Activated CD4-positive, alpha-beta T cell treated with anti-CD3 and anti-CD28 coated beads for 48 hours (primary cell): ENCODE data around the gene CKS2.

ENCODE experiments used
- DNase-seq: peaks from one replicate; pipeline ENCODE4 v3.0.0-alpha.2; 2020

Gene CKS2

DNA sequence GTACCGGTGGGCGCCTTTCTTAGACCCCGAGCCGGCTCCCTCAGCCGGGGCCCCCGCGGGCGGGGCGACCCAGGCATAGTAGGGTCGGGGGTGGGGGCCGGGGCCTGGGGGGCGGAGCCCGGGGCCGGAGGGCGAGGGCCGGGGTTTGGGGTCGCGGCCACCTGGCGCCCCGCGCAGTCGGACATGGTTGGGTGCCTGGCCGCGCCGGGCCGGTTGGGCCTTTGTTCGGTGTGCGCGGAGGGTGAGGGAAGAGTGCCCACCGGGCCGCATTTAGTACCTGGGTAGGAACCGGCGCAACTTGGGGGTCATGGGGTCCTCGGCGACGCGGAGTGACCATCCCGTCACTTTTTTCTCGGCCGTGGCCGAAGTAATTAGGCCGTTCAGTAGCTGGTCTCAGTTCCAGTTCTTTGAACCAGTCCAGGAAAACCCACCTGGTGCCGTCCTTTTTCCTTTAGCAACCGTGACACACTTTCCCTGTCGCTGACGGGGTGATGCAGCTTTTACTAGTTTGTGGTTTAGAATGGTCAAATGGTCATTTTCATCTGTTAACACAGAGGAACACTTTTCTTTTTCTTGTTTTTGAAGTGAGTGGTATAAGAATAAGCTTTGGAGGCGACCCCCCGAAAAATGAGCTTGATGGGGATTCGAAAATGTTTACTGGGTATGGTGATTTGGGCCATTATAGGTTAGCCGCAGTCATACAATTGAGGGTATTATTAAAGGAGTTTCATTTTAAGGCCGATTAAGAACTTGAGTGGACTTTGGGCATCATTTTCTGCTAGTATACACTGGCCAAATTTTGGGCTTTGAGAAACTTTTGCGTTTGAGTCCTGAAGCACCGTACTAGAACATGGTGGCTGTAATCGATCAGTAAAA, 589 bp downstream of the CKS2 start:
- DNase-seq: peak; percentile 28

DNA sequence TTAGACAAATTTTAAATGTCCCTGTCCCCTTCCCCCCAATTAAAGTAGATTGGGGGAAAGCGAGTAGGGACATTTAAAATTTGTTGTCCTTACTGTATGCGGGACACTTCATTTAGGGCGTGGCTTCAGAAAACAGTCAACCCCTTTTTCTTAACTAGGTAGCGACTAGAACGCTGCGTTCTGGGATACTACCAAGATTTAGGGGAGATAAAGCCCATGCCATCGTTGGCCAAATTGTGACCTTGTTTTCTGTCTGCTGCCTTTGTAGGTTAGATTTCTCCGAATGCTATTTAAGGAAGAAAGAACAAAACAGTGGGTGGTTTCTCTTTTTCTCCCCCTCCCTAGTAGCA, 1.2 kb downstream of the CKS2 start:
- no peak for DNase-seq

DNA sequence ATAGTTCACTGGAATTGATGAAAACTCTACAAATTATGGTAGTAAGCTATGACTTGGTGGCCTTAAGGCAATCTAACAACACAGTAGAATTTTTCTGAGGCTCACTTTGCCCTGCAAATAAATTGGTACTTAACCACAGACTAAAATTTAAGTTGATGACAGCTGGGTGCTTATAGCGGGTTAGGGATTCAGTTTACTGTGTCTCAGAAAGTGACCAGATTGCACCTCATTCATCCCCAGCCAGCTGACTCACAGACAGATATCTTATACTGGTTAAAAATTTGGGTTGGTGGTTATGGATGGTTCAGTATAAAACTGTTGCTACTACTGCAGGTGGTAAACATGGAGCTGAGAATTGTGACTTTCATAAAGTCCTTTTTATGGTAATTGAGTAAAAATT, 2.8 kb downstream of the CKS2 start:
- DNase-seq: no peak

DNA sequence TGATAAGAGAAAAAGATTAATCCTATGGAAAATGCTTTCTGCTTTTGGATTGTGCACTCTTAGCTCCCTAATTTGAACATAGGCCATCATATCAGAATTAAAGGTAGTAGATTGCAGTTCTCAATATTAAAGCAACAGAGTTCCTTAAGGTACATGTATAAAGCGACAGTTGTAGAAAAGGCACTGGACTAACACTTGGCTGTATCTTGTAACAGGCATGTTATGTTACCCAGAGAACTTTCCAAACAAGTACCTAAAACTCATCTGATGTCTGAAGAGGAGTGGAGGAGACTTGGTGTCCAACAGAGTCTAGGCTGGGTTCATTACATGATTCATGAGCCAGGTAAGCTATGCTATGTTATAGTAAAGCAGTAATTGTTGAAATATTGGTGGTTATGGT, 4.0 kb downstream of the CKS2 start:
- no peak for DNase-seq

DNA sequence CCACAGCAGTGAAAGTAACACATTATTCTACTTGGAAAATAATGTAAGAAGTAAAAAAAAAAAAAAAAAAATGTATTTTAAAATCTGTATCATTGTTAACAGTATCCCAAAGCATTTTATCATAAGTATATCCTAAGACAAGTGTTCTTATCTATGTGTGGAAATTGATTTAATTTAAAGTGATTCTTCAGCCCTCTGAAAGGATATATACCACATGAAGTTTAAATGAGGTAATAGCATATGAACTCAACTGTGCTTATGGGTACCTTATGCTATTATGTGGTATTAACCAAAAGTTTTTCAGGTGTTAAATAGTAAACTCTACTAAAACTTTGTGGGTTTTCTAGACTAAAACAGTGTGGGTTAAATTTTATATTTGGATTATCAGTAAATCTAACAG, 4.5 kb downstream of the CKS2 start:
- DNase-seq: no peak

DNA sequence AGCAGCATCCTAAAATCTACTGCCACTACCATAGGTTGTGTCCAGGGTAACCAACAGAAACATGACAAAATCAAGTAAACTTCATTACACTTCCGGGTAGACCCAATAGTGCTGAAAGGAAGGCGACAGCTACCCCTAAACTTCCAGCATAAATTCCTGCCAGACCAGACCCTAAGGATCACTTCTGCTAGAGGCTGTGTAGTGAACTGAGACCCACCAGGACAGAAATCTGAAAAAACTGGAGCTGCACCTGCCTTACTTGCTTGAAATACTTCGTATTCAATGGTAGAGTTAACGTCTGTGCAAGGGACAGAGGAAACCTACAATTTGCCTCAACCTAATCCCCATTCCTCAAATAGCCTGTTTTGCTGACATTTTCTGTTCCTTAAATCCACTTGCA, 6.3 kb downstream of the CKS2 start:
- no peak for DNase-seq

DNA sequence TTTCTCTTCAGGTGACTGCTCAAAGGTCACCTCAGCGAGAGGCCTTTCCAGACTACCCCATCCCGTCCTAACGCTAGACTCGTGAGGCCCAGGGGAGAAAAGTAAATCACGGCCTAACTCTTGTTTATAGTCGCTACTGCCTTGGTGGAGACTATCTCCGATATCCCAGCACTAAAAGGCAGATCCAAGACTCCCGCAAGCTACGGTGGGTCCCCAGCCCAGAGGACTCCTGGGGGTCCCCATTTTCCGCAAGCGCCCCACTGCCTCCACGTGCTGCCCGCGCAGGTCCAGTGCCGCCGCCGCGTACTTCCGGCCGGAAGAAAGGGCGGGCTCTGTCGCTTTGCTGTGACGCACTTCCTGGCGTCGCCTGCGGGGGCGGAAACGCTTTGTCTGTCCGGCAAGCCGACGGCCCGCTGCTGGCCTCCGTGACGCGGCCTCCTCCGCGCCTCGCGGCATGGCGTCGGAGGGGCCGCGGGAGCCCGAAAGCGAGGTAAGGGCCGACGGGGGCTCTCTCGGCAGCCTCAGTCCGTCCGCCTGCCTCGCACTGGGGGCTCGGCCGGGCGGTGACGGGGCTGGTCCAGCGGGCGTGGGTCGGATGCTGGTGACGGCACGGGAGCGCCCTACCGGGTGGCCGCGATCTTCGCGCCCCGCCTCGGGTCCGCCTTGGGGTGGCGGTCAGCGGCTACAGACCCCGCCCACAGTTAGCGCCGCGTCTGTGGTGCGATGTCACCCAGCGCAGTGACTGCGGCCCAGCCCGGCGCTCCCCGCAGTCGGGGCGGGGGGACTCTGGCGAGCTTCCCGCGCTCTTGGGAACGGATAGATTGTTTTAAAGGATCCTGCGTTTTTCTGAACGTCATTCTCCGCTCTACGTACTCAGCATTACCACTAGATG, 7.4 kb downstream of the CKS2 start, which contains the start of gene SECISBP2:
Gene SECISBP2, plus strand, starts transcription at position 378 of the 892 bp plus-strand sequence. Its CDS starts 77 bp downstream, at position 455.
- DNase-seq: peak; percentile 97

DNA sequence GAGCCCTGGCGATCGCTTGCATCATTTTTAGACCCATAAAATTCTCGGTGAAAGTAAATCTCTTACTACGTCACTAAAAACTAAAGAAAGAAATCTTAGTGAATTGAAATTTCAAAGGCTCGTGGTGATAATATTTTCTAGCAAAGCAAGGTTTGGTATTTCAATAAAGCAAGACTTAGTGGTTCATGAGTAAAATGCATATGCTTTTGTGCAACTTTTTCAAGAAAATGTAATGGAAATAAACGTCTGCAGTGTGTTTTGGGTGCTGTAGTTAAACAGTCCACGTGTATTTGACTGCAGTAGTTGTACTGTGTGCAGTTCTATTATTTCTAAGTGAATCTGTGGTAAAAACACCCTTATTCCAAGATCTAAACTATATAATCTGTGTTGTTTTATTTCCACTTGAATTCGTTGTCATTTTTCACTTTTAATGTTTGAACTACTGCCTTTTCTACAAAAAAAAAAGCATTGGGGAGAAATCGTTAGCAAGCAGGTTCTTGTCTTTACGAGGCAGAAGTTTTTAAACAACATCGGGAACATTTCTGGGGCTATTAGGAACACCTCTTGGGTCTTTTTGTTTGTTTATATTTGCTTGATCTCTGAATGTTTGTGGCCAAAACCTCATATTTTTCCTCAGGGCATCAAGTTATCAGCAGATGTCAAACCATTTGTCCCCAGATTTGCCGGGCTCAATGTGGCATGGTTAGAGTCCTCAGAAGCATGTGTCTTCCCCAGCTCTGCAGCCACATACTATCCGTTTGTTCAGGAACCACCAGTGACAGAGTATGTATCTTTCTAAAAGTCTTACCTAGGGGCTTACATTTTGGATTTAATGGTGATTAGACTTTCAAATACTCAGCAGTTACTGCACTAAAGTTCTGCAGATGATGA, 8.3 kb downstream of the CKS2 start:
- DNase-seq: no peak

DNA sequence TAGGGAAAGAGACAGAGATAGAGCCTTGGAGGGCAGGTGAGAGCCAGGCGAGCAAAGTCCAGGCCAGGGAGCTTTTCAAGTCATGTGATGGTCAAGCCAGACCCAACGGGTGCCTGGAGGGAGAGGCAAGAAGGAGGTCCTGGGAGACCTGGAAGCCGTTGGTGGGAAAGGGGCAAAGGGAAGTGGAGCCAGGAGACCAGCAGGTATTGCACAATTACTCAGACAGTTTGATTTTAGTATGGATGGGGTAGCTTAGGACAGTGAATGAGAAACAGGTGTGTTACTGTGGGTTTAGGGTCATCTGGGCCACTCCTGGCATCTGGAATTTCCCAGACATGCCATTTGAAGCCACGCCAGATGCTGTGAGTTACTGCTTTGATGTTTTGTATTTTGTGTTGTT, 12.4 kb downstream of the CKS2 start:
- DNase-seq: no peak

DNA sequence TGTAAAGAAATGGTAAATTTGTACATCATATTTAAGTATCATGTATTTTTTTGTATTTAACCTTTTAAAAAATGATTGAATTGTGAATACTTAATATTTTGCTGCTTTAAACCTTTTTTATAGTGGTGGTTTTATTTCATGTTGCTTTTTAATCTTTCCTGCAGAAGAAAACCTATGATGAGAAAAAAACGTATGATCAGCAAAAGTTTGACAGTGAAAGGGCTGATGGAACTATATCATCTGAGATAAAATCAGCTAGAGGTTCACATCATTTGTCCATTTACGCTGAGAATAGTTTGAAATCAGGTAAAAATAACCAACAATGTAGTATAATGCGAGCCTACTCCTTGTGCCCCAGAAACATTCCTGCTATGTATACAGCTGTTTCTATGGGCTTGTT, 14.7 kb downstream of the CKS2 start:
- DNase-seq: no peak

DNA sequence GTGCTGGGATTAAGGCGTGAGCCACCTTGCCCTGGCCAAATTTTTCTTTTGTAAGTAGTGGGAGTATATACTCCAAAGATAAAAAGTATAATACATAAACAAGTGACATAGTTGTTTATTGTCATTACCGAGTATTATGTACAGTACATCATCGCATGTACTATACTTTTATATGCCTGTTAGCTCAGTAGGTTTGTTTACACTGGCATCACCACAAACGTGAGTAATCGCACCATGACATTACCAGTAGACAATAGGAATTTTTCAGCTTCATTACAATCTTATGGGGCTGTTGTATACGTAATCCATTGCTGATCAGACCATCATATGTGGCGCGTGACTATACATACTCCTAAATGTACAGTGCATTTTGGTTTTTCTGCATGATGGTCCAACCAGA, 17.1 kb downstream of the CKS2 start:
- no peak for DNase-seq

DNA sequence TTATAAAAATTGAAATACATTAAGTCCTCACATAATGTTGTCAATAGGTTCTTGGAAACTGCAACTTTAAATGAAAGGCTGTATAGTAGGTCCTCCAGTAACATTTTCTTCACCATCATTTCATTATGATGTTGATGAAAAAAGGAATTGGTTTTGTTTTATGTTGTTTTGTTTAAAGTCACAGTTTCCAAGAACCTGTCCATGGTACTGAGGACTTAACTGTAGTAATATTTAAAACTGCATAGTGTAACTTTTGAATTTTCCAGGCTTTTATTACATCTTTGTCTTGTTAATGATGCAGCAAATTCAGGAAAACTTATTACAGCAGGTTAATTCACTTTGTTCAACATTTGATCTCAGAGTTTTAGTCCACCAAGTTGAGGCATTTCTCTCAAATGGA, 18.9 kb downstream of the CKS2 start:
- DNase-seq: no peak

DNA sequence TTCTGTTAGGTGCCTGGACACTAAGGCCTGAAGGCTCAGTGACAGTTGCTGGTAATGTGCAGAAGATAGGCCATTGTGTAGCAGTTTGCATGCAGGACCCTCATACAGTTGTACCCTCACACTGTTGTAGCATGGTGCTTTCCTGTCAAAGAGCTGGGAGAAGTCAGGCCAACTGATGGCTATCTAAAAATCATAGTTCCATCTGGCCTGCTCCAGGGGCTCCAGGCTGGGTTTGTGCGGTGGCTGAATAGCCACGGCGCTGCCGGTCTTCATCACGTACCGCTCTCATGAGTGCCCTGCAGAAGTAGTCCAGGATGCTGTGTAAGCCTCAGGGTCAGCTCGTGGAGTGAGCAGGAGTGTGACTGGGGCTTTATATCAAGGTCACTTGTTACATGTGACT, 19.5 kb downstream of the CKS2 start:
- no peak for DNase-seq

DNA sequence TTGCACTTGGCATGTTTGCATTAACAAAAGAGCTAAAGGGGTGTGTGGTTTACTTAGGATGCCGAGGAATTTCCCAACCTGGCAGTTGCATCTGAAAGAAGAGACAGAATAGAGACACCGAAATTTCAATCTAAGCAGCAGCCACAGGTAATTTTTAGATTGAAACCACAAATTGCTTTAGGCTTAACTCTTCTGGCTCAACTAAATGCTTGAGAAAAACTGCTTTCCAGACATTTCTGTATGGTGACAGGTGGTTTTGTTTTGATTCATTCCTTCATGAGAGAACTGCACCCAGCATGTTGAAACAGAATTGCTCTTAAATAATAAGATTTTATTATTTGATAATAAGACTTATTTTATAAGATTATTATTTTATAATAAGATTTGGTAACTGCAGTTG, 28.8 kb downstream of the CKS2 start:
- DNase-seq: no peak

DNA sequence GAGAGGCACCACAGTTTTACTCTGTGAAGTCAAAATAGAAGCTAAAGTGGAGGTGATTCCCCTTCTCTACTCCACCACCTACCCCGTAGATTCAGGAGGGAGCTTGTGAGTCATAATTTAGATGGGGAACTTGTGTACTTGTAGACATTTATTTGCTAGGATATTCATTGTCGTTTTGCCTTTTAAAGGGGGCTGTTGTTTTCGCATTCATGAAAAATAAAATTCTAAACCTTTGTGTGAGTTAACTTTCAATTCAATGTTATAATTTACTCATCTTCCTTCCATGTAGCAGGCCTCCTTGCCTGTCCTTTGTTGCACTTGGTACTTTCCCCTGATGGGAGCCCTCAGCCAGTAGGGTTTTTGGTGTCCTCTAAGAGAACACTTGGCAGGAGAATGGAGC, 29.3 kb downstream of the CKS2 start:
- no peak for DNase-seq

DNA sequence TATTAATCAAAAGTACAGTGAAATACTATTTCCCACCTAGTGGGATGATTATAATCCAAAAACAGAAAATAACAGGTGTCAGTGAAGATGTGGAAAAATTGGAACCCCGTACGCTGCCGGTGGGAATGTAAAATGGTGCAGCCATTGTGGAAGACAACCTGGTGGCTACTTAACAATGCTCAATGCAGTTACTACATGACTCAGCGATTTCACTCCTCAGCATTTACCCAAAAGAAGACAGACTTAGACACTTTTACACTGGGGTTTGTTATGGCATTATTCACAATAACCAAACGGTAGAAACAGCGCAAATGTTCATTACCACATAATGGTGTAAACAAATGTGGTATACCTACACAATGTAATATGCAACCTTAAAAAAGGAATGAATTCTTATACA, 31.2 kb downstream of the CKS2 start:
- DNase-seq: no peak

DNA sequence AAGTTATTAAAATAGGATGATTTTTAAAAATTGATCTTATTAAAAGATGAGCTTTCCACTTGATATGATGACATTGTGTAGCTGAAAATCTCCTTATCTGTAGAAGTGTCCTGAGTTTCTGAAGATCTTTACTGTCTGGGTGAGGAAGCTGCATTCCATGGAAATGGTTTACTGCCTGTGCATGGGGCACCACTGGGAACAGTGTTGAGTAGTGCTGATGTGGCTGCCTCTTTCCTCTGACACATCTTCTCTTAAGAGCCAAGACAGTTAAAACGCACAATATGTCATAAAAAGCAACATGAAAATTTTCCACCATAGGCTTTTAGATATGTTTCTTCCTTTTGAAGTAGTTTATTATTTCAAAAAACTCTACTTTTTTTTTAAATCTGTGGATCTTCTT, 32.0 kb downstream of the CKS2 start:
- no peak for DNase-seq

DNA sequence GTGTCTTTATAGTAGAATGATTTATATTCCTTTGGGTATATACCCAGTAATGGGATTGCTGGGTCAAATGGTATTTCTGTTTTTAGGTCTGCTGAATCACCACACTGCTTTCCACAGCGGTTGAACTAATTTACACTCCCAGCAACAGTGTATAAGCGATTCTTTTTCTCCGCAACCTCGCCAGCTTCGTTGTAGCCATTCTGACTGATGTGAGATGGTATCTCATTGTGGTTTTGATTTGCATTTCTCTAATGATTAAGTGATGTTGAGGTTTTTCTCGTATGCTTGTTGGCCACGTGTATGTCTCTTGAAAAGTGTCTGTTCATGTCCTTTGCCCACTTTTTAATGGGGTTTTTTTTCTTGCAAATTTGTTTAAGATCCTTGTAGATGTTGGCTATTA, 32.8 kb downstream of the CKS2 start:
- peak; percentile 44 for DNase-seq

DNA sequence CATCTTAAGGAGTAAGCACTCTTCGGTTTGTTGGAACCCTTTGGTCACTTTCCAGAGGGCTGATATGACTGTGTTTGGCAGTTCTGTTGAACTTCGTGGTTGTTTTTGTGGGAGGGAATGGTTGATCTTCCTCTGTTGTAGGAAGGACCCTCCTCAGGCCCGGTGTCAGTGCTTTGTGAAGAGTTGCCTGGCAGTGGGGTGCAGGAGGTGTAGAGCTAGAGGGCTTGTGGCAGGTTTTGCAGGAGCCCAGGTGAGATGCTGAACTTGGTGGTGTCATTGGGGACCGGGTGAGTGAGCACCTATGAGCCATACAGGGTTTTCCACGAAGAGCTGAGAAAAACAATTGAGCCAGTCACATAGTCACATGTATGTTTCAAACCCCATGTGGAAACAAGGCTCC, 34.5 kb downstream of the CKS2 start:
- no peak for DNase-seq

DNA sequence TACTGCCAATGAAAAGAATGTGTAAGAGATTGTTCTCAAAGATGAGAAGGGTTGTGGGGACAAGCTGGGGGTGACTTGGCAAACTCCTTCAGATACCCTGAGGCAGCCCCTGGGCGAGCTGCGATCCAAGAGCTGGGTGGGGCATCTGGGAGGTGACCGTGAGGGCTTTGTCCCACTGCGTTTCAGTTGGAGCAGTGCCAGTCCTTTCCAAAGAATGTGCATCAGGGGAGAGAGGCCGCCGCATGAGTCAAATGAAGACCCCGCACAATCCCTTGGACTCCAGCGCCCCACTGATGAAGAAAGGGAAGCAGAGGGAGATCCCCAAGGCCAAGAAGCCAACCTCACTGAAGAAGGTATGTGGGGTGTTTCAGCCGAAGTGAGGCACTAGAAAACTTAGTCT, 35.7 kb downstream of the CKS2 start:
- no peak for DNase-seq

DNA sequence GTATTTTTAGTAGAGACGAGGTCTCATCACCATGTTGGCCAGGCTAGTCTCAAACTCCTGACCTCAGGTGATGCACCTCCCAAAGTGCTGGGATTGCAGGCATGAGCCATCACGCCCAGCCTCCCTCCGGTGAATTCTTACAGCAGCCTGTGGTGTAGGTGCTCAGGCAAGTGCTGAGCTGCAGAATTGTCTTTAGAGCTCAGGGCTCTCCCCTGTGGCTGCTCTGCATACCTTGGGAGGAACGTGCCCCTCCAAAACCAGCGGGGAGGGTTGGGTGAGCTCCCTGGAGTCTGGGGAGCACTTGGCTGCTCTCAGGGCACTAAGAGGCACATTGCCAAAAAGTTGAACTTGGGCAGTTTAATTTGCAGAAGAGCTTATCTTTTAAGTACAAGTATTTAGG, 36.7 kb downstream of the CKS2 start:
- no peak for DNase-seq

DNA sequence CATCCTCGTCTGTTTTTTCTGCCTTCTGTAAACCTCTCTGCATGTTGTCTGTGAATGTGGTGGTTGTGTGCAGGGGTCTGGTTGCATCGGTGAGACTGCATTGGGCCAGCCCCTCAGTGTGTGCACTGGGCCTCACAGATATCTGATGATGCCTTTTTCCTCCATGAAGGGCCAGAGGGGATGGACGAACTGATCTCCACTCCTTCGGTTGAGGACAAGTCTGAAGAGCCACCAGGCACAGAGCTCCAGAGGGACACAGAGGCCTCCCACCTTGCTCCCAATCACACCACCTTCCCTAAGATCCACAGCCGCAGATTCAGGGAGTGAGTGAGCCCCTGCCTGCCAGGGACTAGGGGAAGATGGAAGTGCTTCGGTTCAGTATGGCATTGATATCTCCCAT, 38.6 kb downstream of the CKS2 start:
- DNase-seq: no peak

DNA sequence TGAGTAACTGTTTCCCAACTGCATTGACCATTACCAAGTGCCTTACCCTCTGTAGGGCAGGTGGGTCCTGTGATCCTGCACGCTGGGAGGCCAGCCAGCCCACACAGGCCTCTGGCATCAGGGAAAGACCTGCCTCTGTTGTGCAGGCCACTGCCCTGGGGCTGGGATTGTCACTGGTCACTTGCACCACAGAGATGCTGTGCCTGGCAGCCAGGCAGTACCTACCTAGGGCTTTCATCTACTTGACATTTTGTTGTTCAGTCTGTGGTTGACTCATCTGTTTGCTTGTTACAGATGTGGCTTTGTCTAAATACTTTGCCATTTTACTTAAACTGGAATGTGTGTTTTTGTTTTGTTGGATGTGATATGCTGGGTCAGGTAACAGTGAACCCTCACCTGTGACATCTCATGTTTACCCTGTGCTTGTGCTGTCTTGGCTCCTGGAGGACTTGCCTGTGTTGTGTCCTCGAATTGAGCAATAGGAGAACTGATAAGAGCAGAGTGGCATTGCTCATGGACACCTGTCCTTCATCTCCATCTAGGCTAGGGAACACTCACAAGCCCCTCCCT, 40.1 kb downstream of the CKS2 start:
- no peak for DNase-seq
